GM12878 (cell line): ENCODE results near the gene ABL1. TPM values are rescaled to one million over a fixed set of nuclear protein-coding genes. Genes with fewer than 3 reads are reported as not detected.

Source experiments
- BACH1 ChIP-seq: fragments of 450-650 bp; IDR thresholded peaks from 2 replicates; pipeline ENCODE4 v1.6.1; 2017; ENCODE audit warnings: mild to moderate bottlenecking, borderline replicate concordance
- BRCA1 ChIP-seq: IDR thresholded peaks from 2 replicates; pipeline ENCODE4 v1.6.1; 2011; ENCODE audit warnings: low read depth, low read length, improper control_type of control experiment
- CHD4 ChIP-seq: fragments of 200-600 bp; sonication (generic); IDR thresholded peaks from 2 replicates; pipeline ENCODE4 v1.6.1; 2016; ENCODE audit warnings: mild to moderate bottlenecking
- EED ChIP-seq: sonication (generic); IDR thresholded peaks from 2 replicates; pipeline ENCODE4 v1.6.1; 2016; ENCODE audit warnings: antibody characterized with exemption, low read depth
- HDGF ChIP-seq: fragments of 450-650 bp; IDR thresholded peaks from 2 replicates; pipeline ENCODE4 v1.6.1; 2016; ENCODE audit warnings: antibody characterized with exemption
- JUNB ChIP-seq: IDR thresholded peaks from 2 replicates; pipeline ENCODE4 v1.6.1; 2016; ENCODE audit warnings: antibody characterized with exemption, mild to moderate bottlenecking
- MYB ChIP-seq: fragments of 150-350 bp; IDR thresholded peaks from 2 replicates; pipeline ENCODE4 v1.6.1; 2014; ENCODE audit warnings: mild to moderate bottlenecking, low read depth, low read length, borderline replicate concordance
- NBN ChIP-seq: fragments of 450-650 bp; IDR thresholded peaks from 2 replicates; pipeline ENCODE4 v1.6.1; 2016
- RUNX3 ChIP-seq: IDR thresholded peaks from 2 replicates; pipeline ENCODE4 v1.6.1; 2012; ENCODE audit warnings: low read length, inconsistent platforms
- TCF12 ChIP-seq: IDR thresholded peaks from 2 replicates; pipeline ENCODE4 v1.6.1; 2011; ENCODE audit warnings: low read depth, mild to moderate bottlenecking, low read length
- ZBTB4 ChIP-seq: fragments of 450-650 bp; formaldehyde crosslinking; IDR thresholded peaks from 2 replicates; pipeline ENCODE4 v1.4.0; 2022; ENCODE audit warnings: mild to moderate bottlenecking, moderate library complexity
- polyA plus RNA-seq, 11 experiments: library from polyadenylated mRNA; depleted of rRNA in 4 of 11; unstranded in 6 of 11; stranded (reverse) in 5 of 11; fragments of >200 nt; fragmentation: Nextera tagmentation in 4 of 11; fragmentation: Illumina TruSeq in 1 of 11; extraction: Ambion mirVana in 4 of 11; extraction: Trizol in 1 of 11; gene quantifications; 1 replicate in 1 of 11; 2 replicates in 10 of 11; pipeline versions ENCODE4 v1.2.1 to v1.2.3, GENCODE V29; 2011 to 2016; ENCODE audit warnings: inconsistent platforms in 2 of 11, missing spikeins in 2 of 11, low read depth in 1 of 11
- total RNA-seq, 4 experiments: library from RNA; depleted of rRNA in 3 of 4; stranded (reverse); fragments of >200 nt in 3 of 4; fragmentation: Illumina TruSeq in 1 of 4; extraction: Trizol in 1 of 4; gene quantifications; 2 replicates each; pipeline versions ENCODE4 v1.2.1 to v1.2.3, GENCODE V29; 2013 to 2021
- TF ChIP-seq, protein P1 (sequence below): IDR thresholded peaks from 2 replicates; pipeline ENCODE4 v1.6.1; 2012; ENCODE audit warnings: improper control_type of control experiment, low read depth, low read length; ENCODE audit not compliant: insufficient replicate concordance

ABL1 gene
- total and polyA plus RNA-seq, 10 of the 15 experiments (the other 5 are each of a cell fraction or from before 2014, with no cell fraction given) = 0.79 to 51.5 (median 16.3) TPM

DNA sequence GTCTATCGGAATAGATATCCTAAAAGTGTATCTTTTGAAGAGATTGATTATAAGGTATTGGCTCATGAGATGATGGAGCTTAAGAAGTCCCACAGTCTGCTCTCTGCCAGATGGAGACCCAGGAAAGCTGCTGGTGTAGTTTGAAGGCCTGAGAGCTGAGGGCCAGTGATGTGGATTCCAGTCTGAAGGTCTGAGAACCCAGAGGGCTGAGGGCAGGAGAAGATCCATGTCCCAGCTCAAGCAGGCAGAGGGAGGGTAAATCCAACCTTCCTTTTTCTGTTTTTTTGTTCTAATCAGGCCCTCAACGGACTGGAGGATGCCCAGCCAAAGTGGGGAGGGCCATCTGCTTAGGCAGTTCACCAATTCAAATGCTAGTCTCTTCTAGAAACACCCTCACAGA lies 11.0 kb upstream of the ABL1 start (continued):
- TF ChIP-seq ZBTB4 (CRISPR knock-in tag) = no peak
- TF ChIP-seq, protein P1, sequence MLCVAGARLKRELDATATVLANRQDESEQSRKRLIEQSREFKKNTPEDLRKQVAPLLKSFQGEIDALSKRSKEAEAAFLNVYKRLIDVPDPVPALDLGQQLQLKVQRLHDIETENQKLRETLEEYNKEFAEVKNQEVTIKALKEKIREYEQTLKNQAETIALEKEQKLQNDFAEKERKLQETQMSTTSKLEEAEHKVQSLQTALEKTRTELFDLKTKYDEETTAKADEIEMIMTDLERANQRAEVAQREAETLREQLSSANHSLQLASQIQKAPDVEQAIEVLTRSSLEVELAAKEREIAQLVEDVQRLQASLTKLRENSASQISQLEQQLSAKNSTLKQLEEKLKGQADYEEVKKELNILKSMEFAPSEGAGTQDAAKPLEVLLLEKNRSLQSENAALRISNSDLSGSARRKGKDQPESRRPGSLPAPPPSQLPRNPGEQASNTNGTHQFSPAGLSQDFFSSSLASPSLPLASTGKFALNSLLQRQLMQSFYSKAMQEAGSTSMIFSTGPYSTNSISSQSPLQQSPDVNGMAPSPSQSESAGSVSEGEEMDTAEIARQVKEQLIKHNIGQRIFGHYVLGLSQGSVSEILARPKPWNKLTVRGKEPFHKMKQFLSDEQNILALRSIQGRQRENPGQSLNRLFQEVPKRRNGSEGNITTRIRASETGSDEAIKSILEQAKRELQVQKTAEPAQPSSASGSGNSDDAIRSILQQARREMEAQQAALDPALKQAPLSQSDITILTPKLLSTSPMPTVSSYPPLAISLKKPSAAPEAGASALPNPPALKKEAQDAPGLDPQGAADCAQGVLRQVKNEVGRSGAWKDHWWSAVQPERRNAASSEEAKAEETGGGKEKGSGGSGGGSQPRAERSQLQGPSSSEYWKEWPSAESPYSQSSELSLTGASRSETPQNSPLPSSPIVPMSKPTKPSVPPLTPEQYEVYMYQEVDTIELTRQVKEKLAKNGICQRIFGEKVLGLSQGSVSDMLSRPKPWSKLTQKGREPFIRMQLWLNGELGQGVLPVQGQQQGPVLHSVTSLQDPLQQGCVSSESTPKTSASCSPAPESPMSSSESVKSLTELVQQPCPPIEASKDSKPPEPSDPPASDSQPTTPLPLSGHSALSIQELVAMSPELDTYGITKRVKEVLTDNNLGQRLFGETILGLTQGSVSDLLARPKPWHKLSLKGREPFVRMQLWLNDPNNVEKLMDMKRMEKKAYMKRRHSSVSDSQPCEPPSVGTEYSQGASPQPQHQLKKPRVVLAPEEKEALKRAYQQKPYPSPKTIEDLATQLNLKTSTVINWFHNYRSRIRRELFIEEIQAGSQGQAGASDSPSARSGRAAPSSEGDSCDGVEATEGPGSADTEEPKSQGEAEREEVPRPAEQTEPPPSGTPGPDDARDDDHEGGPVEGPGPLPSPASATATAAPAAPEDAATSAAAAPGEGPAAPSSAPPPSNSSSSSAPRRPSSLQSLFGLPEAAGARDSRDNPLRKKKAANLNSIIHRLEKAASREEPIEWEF = no peak
- TF ChIP-seq BACH1 = no peak
- TF ChIP-seq HDGF = no peak
- no peak for TF ChIP-seq RUNX3
- no peak for TF ChIP-seq NBN
- TF ChIP-seq EED = no peak
- TF ChIP-seq BRCA1 = no peak
- TF ChIP-seq MYB = no peak
- TF ChIP-seq TCF12 = no peak
- TF ChIP-seq JUNB = no peak
- no peak for TF ChIP-seq CHD4
- TF ChIP-seq, all 136 proteins: peak for 0
